A549 (cell line): ENCODE results near the gene PGC.

Experiments used
- CTCF ChIP-seq: fragments of >200 bp; sonication (Bioruptor Twin); formaldehyde crosslinking; IDR thresholded peaks from 3 replicates; pipeline ENCODE4 v1.5.1; 2016
- MAFK ChIP-seq: fragments of 450-650 bp; IDR thresholded peaks from 2 replicates; pipeline ENCODE4 v1.6.1; 2014; ENCODE audit not compliant: partially characterized antibody
- NFE2L2 ChIP-seq: fragments of 150-350 bp; conservative IDR thresholded peaks from 2 replicates; pipeline ENCODE4 v1.6.1; 2014; ENCODE audit warnings: low read length
- POLR2A ChIP-seq: IDR thresholded peaks from 2 replicates; pipeline ENCODE4 v1.6.1; 2012; ENCODE audit warnings: mild to moderate bottlenecking, low read length
- ZC3H11A ChIP-seq: fragments of 450-650 bp; IDR thresholded peaks from 2 replicates; pipeline ENCODE4 v1.6.1; 2014; ENCODE audit warnings: antibody characterized with exemption, mild to moderate bottlenecking

- TF ChIP-seq MAFK (no peak), POLR2A (no peak), NFE2L2 (no peak), CTCF (no peak), ZC3H11A (no peak)
These were observed 42.4 kb downstream of the PGC start for GRCh38 chr6:41704656-41705310.
